HEK293T (cell line): Measurements from ENCODE around the gene WNT5B.
A peak's percentile ranks its signal among the peaks of the same experiment; 100 is the strongest.

Source experiments
- CTCF ChIA-PET: fragments of 350-600 bp; formaldehyde crosslinking; extraction: SDS; loops from one replicate; lab custom pipeline; 2021; ENCODE audit warnings: antibody characterized with exemption, inconsistent platforms; lab: Yijun Ruan, JAX
- POLR2A ChIA-PET: fragments of 350-600 bp; formaldehyde crosslinking; extraction: SDS; loops from one replicate; lab custom pipeline; 2020; ENCODE audit warnings: antibody characterized with exemption, inconsistent platforms; lab: Yijun Ruan, JAX
- DNase-seq: peaks from one replicate; pipeline ENCODE4 v3.0.0; 2012; ENCODE audit warnings: mixed read lengths; ENCODE audit errors: extremely low spot score
- ARNT ChIP-seq: fragments of 450-650 bp; IDR thresholded peaks from 2 replicates; pipeline ENCODE4 v1.6.1; 2017; ENCODE audit warnings: mild to moderate bottlenecking
- BHLHE40 ChIP-seq: fragments of 450-650 bp; IDR thresholded peaks from 2 replicates; pipeline ENCODE4 v1.6.1; 2016; ENCODE audit warnings: mild to moderate bottlenecking, moderate library complexity, borderline replicate concordance
- CTBP1 ChIP-seq: fragments of 450-650 bp; IDR thresholded peaks from 2 replicates; pipeline ENCODE4 v1.6.1; 2016; ENCODE audit warnings: borderline replicate concordance
- ELF4 ChIP-seq: fragments of 450-650 bp; IDR thresholded peaks from 2 replicates; pipeline ENCODE4 v1.6.1; 2017; ENCODE audit warnings: antibody characterized with exemption
- FOXA1 ChIP-seq: fragments of 450-650 bp; IDR thresholded peaks from 2 replicates; pipeline ENCODE4 v1.6.1; 2016; ENCODE audit warnings: mild to moderate bottlenecking
- FOXK2 ChIP-seq: fragments of 450-650 bp; IDR thresholded peaks from 2 replicates; pipeline ENCODE4 v1.6.1; 2016; ENCODE audit warnings: mild to moderate bottlenecking
- FOXM1 ChIP-seq: fragments of 450-650 bp; IDR thresholded peaks from 2 replicates; pipeline ENCODE4 v1.6.1; 2017; ENCODE audit warnings: mild to moderate bottlenecking, borderline replicate concordance
- HDGF ChIP-seq: fragments of 450-650 bp; IDR thresholded peaks from 2 replicates; pipeline ENCODE4 v1.6.1; 2017; ENCODE audit warnings: antibody characterized with exemption, borderline replicate concordance
- L3MBTL2 ChIP-seq: fragments of 450-650 bp; conservative IDR thresholded peaks from 2 replicates; pipeline ENCODE4 v1.6.1; 2016; ENCODE audit warnings: mild to moderate bottlenecking
- LEF1 ChIP-seq: fragments of 450-650 bp; IDR thresholded peaks from 2 replicates; pipeline ENCODE4 v1.6.1; 2017; ENCODE audit warnings: mild to moderate bottlenecking, borderline replicate concordance
- NFRKB ChIP-seq: fragments of 450-650 bp; IDR thresholded peaks from 2 replicates; pipeline ENCODE4 v1.6.1; 2016; ENCODE audit warnings: mild to moderate bottlenecking, moderate library complexity
- SP1 ChIP-seq: fragments of 450-650 bp; IDR thresholded peaks from 2 replicates; pipeline ENCODE4 v1.6.1; 2017
- SUZ12 ChIP-seq: fragments of 450-650 bp; IDR thresholded peaks from 2 replicates; pipeline ENCODE4 v1.6.1; 2016; ENCODE audit warnings: mild to moderate bottlenecking
- TARDBP ChIP-seq: fragments of 450-650 bp; IDR thresholded peaks from 2 replicates; pipeline ENCODE4 v1.6.1; 2016
- ZNF384 ChIP-seq: fragments of 450-650 bp; IDR thresholded peaks from 2 replicates; pipeline ENCODE4 v1.6.1; 2016
- TF ChIP-seq, protein P1 (sequence below): fragments of 450-650 bp; IDR thresholded peaks from 2 replicates; pipeline ENCODE4 v1.6.1; 2016

WNT5B gene

DNA sequence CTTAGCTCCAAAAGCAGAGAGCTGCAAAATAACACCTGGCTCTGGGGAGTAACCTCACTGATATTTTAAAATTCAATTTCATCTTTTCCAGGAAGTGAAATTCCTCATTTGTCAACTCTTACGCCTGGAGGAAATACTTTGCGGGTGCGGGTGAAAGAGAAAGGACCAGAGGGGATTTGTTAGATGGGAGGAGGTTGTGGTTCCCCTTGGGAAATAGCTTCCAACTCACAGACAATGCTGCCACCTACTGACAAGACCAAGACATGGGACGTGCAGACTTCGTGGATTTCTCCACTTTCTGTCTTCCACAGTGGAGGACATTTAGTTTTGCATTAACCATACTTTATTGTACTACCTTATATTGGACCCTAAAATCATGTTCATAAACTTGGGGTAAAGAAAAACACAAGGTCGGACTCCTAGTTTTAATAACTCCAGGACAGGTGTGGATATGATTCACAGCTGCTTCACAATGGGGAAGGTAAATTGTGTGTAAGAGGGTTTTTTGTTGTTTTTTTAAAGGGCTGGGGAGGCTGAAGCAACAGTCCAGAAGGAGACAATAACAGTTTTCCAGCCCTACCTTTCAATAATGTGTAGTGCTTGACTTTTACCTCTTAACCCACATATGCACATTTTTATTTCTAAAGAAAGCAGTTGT, 45.5 kb upstream of the WNT5B start:
- peak; percentile 70 for DNase-seq
- peak; percentile 47; the same call in 1 of the 2 replicates for TF ChIP-seq TARDBP
- TF ChIP-seq FOXA1 = no peak
- POLR2A ChIA-PET = interaction anchor here (1.1 to 2.1 kb wide), 2 partner anchors 9 to 465 kb away, joined by 3 to 7 read pairs; no protein-coding TSS in a partner anchor
- CTCF ChIA-PET = interaction anchor here (0.6 to 4.5 kb wide), 14 partner anchors 9 to 486 kb away, joined by 3 to 45 read pairs (median 4); no protein-coding TSS in a partner anchor

DNA sequence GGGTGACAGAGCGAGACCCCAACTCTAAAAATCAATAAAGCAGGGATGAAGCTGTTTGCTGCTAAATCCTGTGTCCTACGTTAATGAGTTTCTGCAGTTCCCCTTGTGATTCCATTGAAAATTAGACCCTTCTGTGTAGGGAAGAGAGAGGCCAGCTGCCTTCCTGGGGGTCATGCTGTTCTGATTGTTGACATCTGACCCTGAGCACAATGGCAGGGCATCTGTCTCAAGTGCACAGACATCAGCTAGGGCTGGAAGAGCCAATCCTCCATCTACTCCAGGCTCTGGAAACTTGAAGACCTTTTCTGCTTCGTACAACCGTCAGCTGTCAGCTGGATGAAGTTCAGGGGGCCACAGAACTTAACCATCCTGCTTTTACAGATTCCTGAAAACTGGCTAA, 44.7 kb upstream of the WNT5B start:
- CTCF ChIA-PET = interaction anchor here (0.7 to 4.5 kb wide), 5 partner anchors 9 to 466 kb away, joined by 3 to 45 read pairs (median 3); no protein-coding TSS in a partner anchor
- DNase-seq = no peak
- TF ChIP-seq ZNF384 = no peak
- TF ChIP-seq NFRKB = no peak
- TF ChIP-seq LEF1 = no peak
- TF ChIP-seq FOXM1 = no peak
- TF ChIP-seq TARDBP = no peak
- TF ChIP-seq FOXA1 = no peak
- no peak for TF ChIP-seq SP1
- no peak for TF ChIP-seq BHLHE40
- no peak for TF ChIP-seq HDGF
- TF ChIP-seq CTBP1 = no peak
- no peak for TF ChIP-seq ARNT
- no peak for TF ChIP-seq SUZ12
- no peak for TF ChIP-seq L3MBTL2
- TF ChIP-seq, protein P1, sequence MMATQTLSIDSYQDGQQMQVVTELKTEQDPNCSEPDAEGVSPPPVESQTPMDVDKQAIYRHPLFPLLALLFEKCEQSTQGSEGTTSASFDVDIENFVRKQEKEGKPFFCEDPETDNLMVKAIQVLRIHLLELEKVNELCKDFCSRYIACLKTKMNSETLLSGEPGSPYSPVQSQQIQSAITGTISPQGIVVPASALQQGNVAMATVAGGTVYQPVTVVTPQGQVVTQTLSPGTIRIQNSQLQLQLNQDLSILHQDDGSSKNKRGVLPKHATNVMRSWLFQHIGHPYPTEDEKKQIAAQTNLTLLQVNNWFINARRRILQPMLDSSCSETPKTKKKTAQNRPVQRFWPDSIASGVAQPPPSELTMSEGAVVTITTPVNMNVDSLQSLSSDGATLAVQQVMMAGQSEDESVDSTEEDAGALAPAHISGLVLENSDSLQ = no peak
- no peak for TF ChIP-seq ELF4
- TF ChIP-seq FOXK2 = no peak
- POLR2A ChIA-PET = interaction anchor here (2.1 kb wide), 1 partner anchor 466 kb away, joined by 7 read pairs; no protein-coding TSS in a partner anchor

DNA sequence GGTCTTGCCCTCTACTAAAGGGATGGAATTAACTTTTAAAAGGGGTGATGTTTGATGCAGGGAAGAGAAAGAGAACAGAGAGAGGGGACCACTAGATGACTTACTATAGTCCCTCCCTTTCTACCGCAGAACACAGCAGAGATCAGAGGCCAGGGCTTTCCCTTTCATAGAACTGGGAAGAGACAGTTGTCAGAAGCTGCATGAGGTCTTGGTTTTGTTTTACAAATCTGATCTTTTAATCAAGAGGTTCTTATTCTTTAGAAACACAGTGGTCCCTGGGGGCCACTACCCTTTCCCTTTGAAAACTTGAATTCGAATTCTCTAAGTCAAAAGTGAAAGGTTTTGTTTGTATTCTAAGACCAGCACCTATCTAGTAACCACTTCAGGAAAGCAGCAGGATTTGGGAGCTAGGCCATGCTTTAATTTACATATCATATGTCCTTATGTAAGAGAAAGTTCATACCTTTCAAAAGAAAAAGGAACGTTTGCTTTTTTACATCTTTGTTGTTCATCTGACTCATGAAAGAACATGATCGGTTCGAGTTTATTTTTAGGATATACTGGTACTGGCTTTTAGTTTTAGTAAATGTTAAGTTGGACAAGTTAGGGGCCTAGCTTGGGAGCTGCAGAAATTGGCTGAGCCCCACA, 41.0 kb upstream of the WNT5B start:
- CTCF ChIA-PET = interaction anchor here (0.5 to 2.3 kb wide), 3 partner anchors 54 to 470 kb away, joined by 3 to 15 read pairs (median 4); no protein-coding TSS in a partner anchor
- TF ChIP-seq SUZ12 = no peak
- TF ChIP-seq, protein P1 = no peak
- TF ChIP-seq FOXK2 = no peak
- no peak for TF ChIP-seq ZNF384
- no peak for TF ChIP-seq LEF1
- TF ChIP-seq L3MBTL2 = no peak
- no peak for TF ChIP-seq BHLHE40
- no peak for TF ChIP-seq ELF4
- no peak for TF ChIP-seq NFRKB
- no peak for TF ChIP-seq FOXA1
- no peak for TF ChIP-seq HDGF
- TF ChIP-seq CTBP1 = no peak
- no peak for TF ChIP-seq FOXM1
- TF ChIP-seq TARDBP = no peak
- TF ChIP-seq SP1 = no peak
- no peak for TF ChIP-seq ARNT
- DNase-seq = no peak
- POLR2A ChIA-PET = interaction anchor here (0.9 to 1.5 kb wide), 3 partner anchors 18 to 638 kb away, joined by 3 to 7 read pairs (median 3); partner anchors contain the start of gene RAD52

DNA sequence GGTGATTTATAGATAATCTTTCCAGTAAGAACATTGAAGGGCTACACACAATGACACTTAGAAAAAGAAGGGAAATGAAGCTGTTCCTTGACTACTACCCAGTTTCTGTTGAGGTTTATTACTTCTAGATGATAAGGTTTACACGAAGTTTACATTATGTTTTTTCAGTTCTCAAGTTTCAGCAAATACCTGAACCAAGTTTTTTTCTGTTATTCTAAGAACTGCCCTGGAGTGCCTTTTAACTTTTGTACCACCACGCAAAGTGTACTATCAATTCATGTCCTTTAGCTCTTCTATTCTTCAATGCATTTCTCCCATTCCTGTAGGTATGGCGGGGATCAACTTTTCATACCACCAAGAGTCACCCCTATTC, 40.5 kb upstream of the WNT5B start:
- TF ChIP-seq ARNT (no peak), TARDBP (no peak), ZNF384 (no peak), L3MBTL2 (no peak), FOXM1 (no peak), SP1 (no peak), SUZ12 (no peak), HDGF (no peak), NFRKB (no peak), CTBP1 (no peak), FOXA1 (no peak), FOXK2 (no peak), BHLHE40 (no peak), ELF4 (no peak)
- TF ChIP-seq, protein P1 = no peak
- no peak for DNase-seq
- ChIA-PET CTCF (interaction anchor here (0.5 to 2.3 kb wide), 5 partner anchors 54 to 493 kb away, joined by 3 to 15 read pairs (median 4); no protein-coding TSS in a partner anchor), POLR2A (interaction anchor here (0.9 to 1.5 kb wide), 3 partner anchors 17 to 639 kb away, joined by 3 to 7 read pairs (median 3); partner anchors contain the start of gene RAD52)

DNA sequence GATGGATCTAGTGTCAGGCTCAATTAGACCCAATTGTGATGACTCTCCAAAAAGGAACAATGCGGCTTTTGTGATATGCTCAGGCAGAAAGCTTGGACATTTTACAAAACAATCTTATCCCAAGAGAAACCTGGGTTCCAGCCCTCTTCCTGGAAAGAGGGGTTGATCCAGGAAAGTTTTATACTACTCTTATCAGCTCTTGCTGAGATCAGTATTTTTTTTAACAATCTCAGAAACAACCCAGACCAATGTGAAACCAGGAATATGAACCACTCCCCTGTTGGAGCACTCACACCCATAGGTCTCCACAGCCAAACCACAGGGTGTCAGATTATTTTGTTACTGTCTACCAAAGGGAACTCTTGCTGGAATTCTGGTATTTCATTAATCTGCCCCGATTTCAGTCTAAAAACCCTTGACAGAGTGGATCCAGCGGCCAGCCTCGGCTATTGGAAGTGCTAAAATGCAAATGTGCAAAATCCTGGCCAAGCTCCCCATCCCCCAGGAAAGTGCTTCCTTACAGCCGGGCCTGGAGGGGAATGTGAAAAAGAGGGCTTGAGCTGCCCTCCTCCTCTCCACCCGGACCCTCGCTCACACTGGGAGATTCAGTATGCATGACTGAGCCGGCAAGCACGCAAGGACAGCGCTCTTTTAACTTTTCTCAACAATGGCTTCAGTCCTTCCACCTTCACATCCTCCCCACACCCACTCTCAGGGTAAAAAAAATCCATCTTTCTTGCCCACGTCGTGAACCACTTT, 38.6 kb upstream of the WNT5B start:
- CTCF ChIA-PET = interaction anchor here (0.5 to 1.0 kb wide), 3 partner anchors 10 to 569 kb away, joined by 3 to 5 read pairs (median 4); no protein-coding TSS in a partner anchor
- TF ChIP-seq LEF1 (no peak), FOXA1 (no peak), HDGF (no peak), SP1 (no peak), L3MBTL2 (no peak), TARDBP (no peak), ZNF384 (no peak), CTBP1 (no peak)
- TF ChIP-seq, protein P1 = no peak
- POLR2A ChIA-PET = interaction anchor here (0.5 to 0.9 kb wide), 3 partner anchors 13 to 521 kb away, joined by 3 to 4 read pairs (median 3); no protein-coding TSS in a partner anchor
- peak; percentile 47 for DNase-seq
